HG02763 (cell line): Measurements from ENCODE around the gene DEXI.
"Not testable (repeated sequence)": the region's sequence is repeated elsewhere in the genome, so short reads cannot be mapped to it uniquely, and the experiment has no call there.

Experiments
- ATAC-seq: cut with Tn5 transposase; IDR thresholded peaks from one replicate; pipeline ENCODE4 v1.9.1; 2021; ENCODE audit warnings: mild to moderate bottlenecking, moderate library complexity; ENCODE audit not compliant: unreplicated experiment

Gene DEXI

GRCh38 chr16:10970065-10970464, 27.8 kb upstream of the DEXI start:
- no peak for ATAC-seq

GRCh38 chr16:10969615-10970014, 27.3 kb upstream of the DEXI start:
- no peak for ATAC-seq

GRCh38 chr16:10968498-10968897, 26.2 kb upstream of the DEXI start:
- no peak for ATAC-seq

- no peak for ATAC-seq
Observed at GRCh38 chr16:10967986-10968385, 25.7 kb upstream of the DEXI start.

- not testable (repeated sequence) for ATAC-seq
Observed at GRCh38 chr16:10966559-10966958, 24.3 kb upstream of the DEXI start.

GRCh38 chr16:10966129-10966528, 23.9 kb upstream of the DEXI start:
- no peak for ATAC-seq

GRCh38 chr16:10965440-10966061, 23.3 kb upstream of the DEXI start:
- ATAC-seq: peak; percentile 57

GRCh38 chr16:10964891-10965326, 22.6 kb upstream of the DEXI start:
- no peak for ATAC-seq

- no peak for ATAC-seq
Observed at GRCh38 chr16:10964039-10964890, 22.0 kb upstream of the DEXI start.

GRCh38 chr16:10961231-10961630, 19.0 kb upstream of the DEXI start:
- no peak for ATAC-seq

GRCh38 chr16:10959161-10959560, 16.9 kb upstream of the DEXI start:
- no peak for ATAC-seq

GRCh38 chr16:10957771-10958482, 15.7 kb upstream of the DEXI start:
- no peak for ATAC-seq

- no peak for ATAC-seq
Observed at GRCh38 chr16:10954903-10955302, 12.6 kb upstream of the DEXI start.

- no peak for ATAC-seq
Observed at GRCh38 chr16:10951026-10951425, 8.8 kb upstream of the DEXI start.

- ATAC-seq: no peak
Observed at GRCh38 chr16:10950393-10950792, 8.1 kb upstream of the DEXI start.

- peak; percentile 66 for ATAC-seq
Observed at GRCh38 chr16:10949424-10949970, 7.2 kb upstream of the DEXI start.

- no peak for ATAC-seq
Observed at GRCh38 chr16:10947211-10947787, 5.0 kb upstream of the DEXI start.

- no peak for ATAC-seq
Observed at GRCh38 chr16:10946308-10946707, 4.0 kb upstream of the DEXI start.

- ATAC-seq: no peak
Observed at GRCh38 chr16:10945065-10945787, 3.0 kb upstream of the DEXI start.
